Measurements from ENCODE around the gene EPSTI1. TPM values are rescaled to one million over a fixed set of nuclear protein-coding genes. Genes with fewer than 3 reads are reported as not detected.
A peak's percentile ranks its signal among the peaks of the same experiment; 100 is the strongest.
"Not testable (repeated sequence)": the region's sequence is repeated elsewhere in the genome, so short reads cannot be mapped to it uniquely, and the experiment has no call there.

Gene EPSTI1
- total and polyA plus RNA-seq, 11 donors = 1.3 to 36.1 (median 4.5) TPM

DNA sequence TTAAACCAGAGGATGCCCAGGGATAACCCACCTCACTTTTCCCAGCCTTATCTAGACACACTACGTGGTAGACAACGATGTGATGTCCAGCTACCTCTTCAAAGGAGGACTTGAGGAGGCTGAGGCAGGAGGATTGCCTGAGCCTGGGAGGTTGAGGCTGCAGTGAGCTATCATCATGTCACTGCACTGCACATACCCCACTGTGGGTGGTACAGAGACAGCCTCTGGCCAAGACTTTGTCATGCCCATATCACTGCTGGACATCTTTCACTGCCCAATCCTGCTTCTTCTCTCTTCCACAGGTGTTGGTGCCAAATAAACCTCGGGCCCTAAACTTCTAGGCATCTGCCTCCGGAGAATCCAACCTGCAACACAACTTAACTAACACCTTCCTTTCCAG is 124.8 kb downstream of the EPSTI1 start:
- no peak overlapping the region for H3K4me3 ChIP-seq
- ATAC-seq (no peak), DNase-seq (no peak)
- H3K9me3 ChIP-seq = no peaks in the 10 kb centered on the region
- H3K36me3 ChIP-seq = no peaks in the 10 kb centered on the region
- 71 to 98% (median 79%) methylated on average over 4 of the region's 4 CpGs for WGBS, 4 donors
- H3K27me3 ChIP-seq = no peaks in the 10 kb centered on the region
- intact Hi-C loops (cut with DNase I) = no loop called here
- no peak overlapping the region for H3K27ac ChIP-seq
- peaks cover 0 to 12% (median 6%) of the 10 kb centered on the region in 12 donors for H3K4me1 ChIP-seq
- TF ChIP-seq, protein P1, sequence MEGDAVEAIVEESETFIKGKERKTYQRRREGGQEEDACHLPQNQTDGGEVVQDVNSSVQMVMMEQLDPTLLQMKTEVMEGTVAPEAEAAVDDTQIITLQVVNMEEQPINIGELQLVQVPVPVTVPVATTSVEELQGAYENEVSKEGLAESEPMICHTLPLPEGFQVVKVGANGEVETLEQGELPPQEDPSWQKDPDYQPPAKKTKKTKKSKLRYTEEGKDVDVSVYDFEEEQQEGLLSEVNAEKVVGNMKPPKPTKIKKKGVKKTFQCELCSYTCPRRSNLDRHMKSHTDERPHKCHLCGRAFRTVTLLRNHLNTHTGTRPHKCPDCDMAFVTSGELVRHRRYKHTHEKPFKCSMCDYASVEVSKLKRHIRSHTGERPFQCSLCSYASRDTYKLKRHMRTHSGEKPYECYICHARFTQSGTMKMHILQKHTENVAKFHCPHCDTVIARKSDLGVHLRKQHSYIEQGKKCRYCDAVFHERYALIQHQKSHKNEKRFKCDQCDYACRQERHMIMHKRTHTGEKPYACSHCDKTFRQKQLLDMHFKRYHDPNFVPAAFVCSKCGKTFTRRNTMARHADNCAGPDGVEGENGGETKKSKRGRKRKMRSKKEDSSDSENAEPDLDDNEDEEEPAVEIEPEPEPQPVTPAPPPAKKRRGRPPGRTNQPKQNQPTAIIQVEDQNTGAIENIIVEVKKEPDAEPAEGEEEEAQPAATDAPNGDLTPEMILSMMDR (IDR thresholded peaks at IDR 0.05) = no peak
- TF ChIP-seq POLR2A (IDR thresholded peaks at IDR 0.05) = no peak

GRCh38 chr13:42865768-42866102 is 126.3 kb downstream of the EPSTI1 start:
- no peak for DNase-seq
- H3K4me1 ChIP-seq = peaks cover 0 to 12% (median 6%) of the 10 kb centered on the region in 12 donors
- ATAC-seq = peak in 1 of 4 donors; percentile 38
- no peaks in the 10 kb centered on the region for H3K27me3 ChIP-seq
- no peaks in the 10 kb centered on the region for H3K9me3 ChIP-seq
- 46 to 73% (median 64%) methylated on average over 2 of the region's 2 CpGs for WGBS, 4 donors
- H3K4me3 ChIP-seq = peak overlapping the region in 2 of 12 donors; percentile 6 to 17
- intact Hi-C loops (cut with DNase I) = no loop called here
- H3K36me3 ChIP-seq = no peaks in the 10 kb centered on the region
- no peak for TF ChIP-seq POLR2A (IDR thresholded peaks at IDR 0.05)
- TF ChIP-seq, protein P1 (IDR thresholded peaks at IDR 0.05) = no peak
- no peak overlapping the region for H3K27ac ChIP-seq

GRCh38 chr13:42864952-42865767 is 126.9 kb downstream of the EPSTI1 start:
- 42 to 52% (median 48%) methylated on average over 10 of the region's 10 CpGs for WGBS, 4 donors
- Histone ChIP-seq H3K27ac (no peak overlapping the region), H3K27me3 (no peaks in the 10 kb centered on the region), H3K4me1 (peaks cover 0 to 12% (median 6%) of the 10 kb centered on the region in 12 donors), H3K9me3 (no peaks in the 10 kb centered on the region), H3K36me3 (no peaks in the 10 kb centered on the region), H3K4me3 (peak overlapping the region in 5 of 12 donors; percentile 1 to 34 (median 12))
- ATAC-seq (peak in 3 of 4 donors; percentile 26 to 73 (median 63)), DNase-seq (no peak)
- TF ChIP-seq, protein P1 (IDR thresholded peaks at IDR 0.05) = no peak
- TF ChIP-seq POLR2A (IDR thresholded peaks at IDR 0.05) = no peak
- intact Hi-C loops (cut with DNase I) = no loop called here

DNA sequence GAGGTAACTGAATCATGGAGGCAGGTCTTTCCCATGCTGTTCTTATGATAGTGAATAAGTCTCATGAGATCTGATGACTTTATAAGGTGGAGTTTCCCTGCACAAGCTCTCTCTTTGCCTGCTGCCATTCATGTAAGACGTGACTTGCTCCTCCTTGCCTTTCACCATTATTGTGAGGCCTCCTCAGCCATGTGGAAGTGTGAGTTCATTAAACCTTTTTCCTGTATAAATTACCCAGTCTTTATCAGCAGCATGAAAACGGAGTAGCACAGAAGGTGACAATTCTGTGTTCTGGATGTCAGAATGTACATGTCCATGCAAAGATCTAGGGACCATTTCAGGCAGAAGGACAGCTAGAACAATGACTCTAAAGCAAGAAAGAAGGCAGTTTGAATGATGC is 129.7 kb downstream of the EPSTI1 start:
- H3K9me3 ChIP-seq; DNase-seq; H3K4me3 ChIP-seq; H3K27ac ChIP-seq; intact Hi-C loops (cut with DNase I); H3K36me3 ChIP-seq; ATAC-seq; H3K27me3 ChIP-seq: not testable (repeated sequence)
- WGBS, 4 donors = 82 to 91% (median 87%) methylated on average over 2 of the region's 2 CpGs
- H3K4me1 ChIP-seq = peaks cover 0 to 12% (median 6%) of the 10 kb centered on the region in 12 donors
